C4-2B (cell line): ENCODE measurements around the gene ANTXRL.
A peak's percentile ranks its signal among the peaks of the same experiment; 100 is the strongest.

ENCODE experiments used
- H3K27ac ChIP-seq: fragments of 450-650 bp; 2 replicates; pipeline ENCODE4 v1.5.1; 2017
- ZFX ChIP-seq: fragments of 450-650 bp; IDR thresholded peaks from 2 replicates; pipeline ENCODE4 v1.6.1; 2017
- TF ChIP-seq, protein P1 (sequence below): fragments of 450-650 bp; conservative IDR thresholded peaks from 2 replicates; pipeline ENCODE4 v1.5.1; 2017; ENCODE audit warnings: mild to moderate bottlenecking

Gene ANTXRL

DNA sequence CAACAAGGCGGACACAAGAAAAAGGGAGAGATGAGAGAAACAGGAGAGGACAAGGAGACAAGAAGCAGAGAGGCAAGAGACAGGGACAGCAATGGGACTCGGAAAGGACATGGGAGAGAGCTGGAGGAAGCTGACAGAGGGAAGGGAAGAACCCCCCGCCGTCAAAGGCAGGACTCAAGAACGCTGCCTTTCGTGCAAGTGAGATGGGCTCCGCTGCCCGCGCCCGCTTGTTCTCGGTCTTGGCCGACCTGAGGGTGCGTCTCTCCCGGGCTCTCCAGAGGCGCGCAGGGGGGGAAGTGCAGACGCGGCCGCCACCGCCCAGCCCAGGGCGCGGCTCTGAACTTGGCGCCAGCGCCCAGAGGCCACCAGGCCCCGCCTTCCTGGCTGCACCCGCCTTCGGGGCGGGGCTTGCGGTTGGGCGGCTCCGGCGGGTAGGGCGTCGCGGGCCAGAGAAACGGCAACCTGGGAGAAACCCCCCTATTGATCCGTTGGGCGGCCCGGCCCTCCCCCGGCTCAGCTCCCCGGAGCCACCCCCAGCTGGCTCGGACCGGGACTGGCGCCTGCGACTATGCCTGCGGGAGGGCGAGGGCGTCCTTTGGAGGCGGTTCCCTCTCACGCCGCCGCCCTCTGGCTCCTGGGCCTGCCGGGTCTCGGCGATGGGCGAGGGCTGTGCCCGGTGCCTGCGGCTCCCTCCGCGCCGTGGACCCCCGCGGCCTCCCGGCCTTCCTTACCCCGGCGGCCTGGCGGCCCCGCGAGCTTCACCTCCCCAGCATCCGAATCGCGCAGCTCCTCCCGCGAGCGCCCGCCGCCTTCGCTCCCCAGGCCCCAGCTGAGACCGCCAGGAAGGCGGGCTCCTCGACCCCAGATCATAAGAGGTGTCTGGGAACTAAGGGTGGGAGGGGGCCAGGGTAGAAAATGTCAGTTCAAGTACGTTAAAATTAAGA, 2.2 kb upstream of the ANTXRL start:
- TF ChIP-seq ZFX, result no peak; the same call in 1 of the 2 replicates
- TF ChIP-seq, protein P1, sequence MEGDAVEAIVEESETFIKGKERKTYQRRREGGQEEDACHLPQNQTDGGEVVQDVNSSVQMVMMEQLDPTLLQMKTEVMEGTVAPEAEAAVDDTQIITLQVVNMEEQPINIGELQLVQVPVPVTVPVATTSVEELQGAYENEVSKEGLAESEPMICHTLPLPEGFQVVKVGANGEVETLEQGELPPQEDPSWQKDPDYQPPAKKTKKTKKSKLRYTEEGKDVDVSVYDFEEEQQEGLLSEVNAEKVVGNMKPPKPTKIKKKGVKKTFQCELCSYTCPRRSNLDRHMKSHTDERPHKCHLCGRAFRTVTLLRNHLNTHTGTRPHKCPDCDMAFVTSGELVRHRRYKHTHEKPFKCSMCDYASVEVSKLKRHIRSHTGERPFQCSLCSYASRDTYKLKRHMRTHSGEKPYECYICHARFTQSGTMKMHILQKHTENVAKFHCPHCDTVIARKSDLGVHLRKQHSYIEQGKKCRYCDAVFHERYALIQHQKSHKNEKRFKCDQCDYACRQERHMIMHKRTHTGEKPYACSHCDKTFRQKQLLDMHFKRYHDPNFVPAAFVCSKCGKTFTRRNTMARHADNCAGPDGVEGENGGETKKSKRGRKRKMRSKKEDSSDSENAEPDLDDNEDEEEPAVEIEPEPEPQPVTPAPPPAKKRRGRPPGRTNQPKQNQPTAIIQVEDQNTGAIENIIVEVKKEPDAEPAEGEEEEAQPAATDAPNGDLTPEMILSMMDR, result no peak
- peak overlapping the region; percentile 68 for H3K27ac ChIP-seq

DNA sequence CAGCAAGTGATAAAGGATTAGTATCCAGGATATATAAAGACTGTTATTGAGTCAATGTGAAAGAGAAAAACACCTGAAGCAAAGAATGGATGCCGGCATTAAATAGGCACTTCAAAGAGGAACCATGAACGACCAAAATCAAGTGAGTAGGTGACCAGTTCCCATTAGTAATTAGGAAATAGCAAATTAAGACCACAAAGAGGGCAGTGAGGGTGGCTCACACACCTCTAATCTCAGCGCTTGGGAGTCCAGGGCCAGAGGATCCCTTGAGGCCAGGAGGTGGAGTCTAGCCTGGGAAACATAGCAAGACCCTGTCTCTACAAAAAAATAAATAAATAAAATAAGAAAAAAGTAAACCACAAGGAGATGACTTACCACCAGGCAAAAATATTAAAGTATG, 1.5 kb upstream of the ANTXRL start:
- no peak for TF ChIP-seq ZFX
- TF ChIP-seq, protein P1, result no peak
- H3K27ac ChIP-seq, result peak overlapping the region; percentile 68; the same call in 1 of the 2 replicates

DNA sequence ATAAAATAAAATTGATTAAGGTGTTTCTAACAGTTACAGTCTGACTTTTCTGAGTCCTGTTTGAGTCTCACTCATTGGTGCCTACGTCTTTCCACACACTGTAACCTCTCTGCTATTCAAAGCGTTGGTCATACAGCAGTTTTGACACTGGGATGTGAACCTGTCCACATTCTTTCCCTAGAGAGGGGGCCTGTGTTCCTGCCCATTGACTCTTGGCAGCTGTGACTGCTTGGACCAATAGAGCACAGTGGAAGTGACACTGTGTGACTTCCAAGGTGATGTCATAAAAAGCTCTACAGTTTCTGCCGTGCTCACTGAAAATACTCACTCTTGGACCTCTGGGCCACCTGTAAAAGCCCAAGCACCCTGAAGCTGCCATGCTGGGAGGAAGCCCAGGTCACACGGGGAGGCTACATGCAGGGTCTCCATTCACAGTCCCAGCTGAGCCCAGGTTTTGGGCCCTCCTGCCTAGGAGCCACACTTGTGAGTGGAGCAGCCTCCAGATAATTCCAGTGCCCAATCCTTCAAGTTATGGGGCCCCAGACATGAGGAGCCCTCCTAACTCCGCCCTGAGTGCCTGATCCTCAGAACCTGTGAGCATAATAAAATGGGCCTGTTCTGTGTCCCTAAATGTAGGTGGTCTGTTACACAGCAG, 704 bp upstream of the ANTXRL start:
- no peak for TF ChIP-seq ZFX
- TF ChIP-seq, protein P1, result no peak
- no peak overlapping the region for H3K27ac ChIP-seq

DNA sequence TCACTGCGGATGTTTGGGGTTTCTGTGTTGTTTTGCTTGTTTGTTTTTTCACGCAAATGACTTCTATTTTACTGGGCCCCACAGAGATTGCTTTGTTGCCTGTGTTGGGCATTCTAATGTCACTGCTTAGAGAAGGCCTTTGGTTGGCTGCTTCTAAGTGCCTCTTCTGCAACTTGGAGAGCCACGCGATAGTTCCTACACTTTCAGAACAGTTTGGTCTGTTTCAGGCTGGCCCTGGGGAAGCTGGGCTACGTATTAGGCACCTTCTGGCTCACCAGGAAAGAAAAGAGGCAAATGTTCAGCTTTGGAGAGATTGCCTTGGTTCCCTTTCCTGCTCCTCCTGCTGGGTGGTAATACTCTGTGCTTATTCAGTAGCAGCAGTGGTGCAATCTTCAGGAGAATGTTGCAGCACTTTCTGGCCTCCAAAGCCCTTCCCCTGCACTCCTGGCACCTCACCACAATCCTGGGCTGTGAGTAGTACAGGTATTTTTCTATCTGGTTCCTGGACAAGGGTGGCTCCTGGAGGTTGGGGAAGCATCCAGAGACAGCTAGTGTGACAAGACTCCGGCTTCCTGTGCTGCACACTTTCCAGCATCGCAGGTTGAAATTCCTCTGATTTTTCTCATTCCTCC, 1.2 kb downstream of the ANTXRL start:
- TF ChIP-seq ZFX, result no peak
- TF ChIP-seq, protein P1, result no peak
- no peak overlapping the region for H3K27ac ChIP-seq

DNA sequence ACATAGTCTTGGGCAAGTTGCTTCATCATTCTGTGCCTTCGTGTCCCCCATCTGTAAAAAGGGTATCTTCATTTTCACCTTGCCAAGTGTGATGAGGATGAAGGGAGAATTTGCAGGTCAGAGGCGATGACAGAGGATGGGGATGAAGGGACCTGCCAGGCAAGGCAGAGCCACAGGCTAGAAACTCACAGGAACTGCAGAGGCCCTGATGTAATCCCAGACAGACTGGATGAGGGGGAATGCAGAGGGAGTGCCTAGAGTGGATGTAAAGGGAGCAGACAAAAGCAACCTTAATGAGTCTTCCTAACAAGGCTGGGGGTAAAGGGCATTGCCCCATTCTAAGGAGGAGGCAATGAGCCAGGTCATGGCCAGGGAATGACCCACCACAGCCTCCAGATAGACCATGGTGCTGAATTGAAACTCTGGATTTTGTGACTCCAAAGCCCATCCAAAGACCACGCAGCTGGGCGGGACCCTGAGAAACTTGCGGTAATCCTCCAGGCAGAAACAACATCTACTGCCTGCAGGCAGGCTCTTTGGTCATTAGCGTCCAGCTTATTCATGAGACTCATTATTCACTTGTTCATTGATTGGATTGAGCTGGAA, 1.9 kb downstream of the ANTXRL start:
- no peak for TF ChIP-seq ZFX
- TF ChIP-seq, protein P1, result no peak
- H3K27ac ChIP-seq, result no peak overlapping the region

DNA sequence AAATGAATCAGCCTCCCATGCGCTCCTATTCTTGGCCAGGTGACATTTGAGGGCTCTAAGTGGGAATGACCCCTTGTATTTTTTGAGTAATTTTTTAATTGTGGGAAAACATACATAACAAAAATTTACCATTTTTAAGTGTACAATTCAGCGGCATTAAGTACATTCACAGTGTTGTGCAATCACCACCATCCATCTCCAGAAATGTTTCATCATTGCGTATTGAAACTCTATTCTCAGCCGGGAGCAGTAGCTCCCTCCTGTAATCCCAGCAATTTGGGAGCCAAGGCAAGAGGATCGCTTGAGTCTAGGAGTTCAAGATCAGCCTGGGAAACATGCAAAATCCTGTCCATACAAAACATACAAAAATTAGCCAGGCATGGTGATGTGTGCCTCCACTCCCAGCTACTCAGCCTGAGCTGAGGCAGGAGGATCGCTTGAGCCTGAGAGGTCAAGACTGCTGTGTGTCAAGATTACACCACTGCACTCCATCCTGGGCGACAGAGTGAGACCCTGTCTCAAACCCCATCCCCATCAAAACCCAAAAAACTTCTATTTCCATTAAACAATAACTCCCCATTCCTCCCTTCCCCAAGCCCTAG, 2.5 kb downstream of the ANTXRL start:
- H3K27ac ChIP-seq, result no peak overlapping the region
- no peak for TF ChIP-seq ZFX
- TF ChIP-seq, protein P1, result no peak
